GM23338 (cell line): ENCODE results near the gene ARHGAP19. TPM values are rescaled to one million over a fixed set of nuclear protein-coding genes. Genes with fewer than 3 reads are reported as not detected.

Source experiments
- ATAC-seq: fragments of 200-7000 bp; cut with Tn5 transposase; 3 replicates; pipeline ENCODE4 v1.9.1; 2020
- DNase-seq: peaks from one replicate; pipeline ENCODE4 v3.0.0-alpha.2; 2015; ENCODE audit warnings: low spot score
- H2AFZ ChIP-seq: fragments of 200-600 bp; sonication (generic); 2 replicates; pipeline ENCODE4 v1.8.0; 2016; ENCODE audit warnings: antibody characterized with exemption, mild to moderate bottlenecking, moderate library complexity
- H3F3A ChIP-seq: fragments of 200-600 bp; sonication (generic); replicated peaks from 2 replicates; pipeline ENCODE4 v1.8.0; 2017; ENCODE audit warnings: antibody characterized with exemption, mixed run types, low read depth
- H3K27ac ChIP-seq: fragments of 200-600 bp; sonication (generic); 2 replicates; pipeline ENCODE4 v1.6.1; 2016; ENCODE audit warnings: low read depth
- H3K27me3 ChIP-seq: fragments of 200-600 bp; sonication (generic); 2 replicates; pipeline ENCODE4 v1.8.0; 2016; ENCODE audit warnings: mild to moderate bottlenecking, mixed run types, moderate library complexity; ENCODE audit not compliant: insufficient read depth
- H3K36me3 ChIP-seq: fragments of 200-600 bp; sonication (generic); 2 replicates; pipeline ENCODE4 v1.8.0; 2016; ENCODE audit warnings: mild to moderate bottlenecking; ENCODE audit not compliant: insufficient read depth
- H3K4me1 ChIP-seq: fragments of 200-600 bp; sonication (generic); 2 replicates; pipeline ENCODE4 v1.8.0; 2016; ENCODE audit warnings: mild to moderate bottlenecking, moderate library complexity; ENCODE audit not compliant: insufficient read depth
- H3K4me2 ChIP-seq: fragments of 200-600 bp; sonication (generic); 2 replicates; pipeline ENCODE4 v1.7.1; 2017; ENCODE audit warnings: mixed run types
- H3K4me3 ChIP-seq: fragments of 200-600 bp; sonication (generic); 2 replicates; pipeline ENCODE4 v1.6.1; 2016; ENCODE audit warnings: mixed run types
- H3K79me2 ChIP-seq: fragments of 200-600 bp; sonication (generic); replicated peaks from 2 replicates; pipeline ENCODE4 v1.8.0; 2017; ENCODE audit warnings: mild to moderate bottlenecking; ENCODE audit not compliant: insufficient read depth
- H3K9me2 ChIP-seq: fragments of 200-600 bp; sonication (generic); 2 replicates; pipeline ENCODE4 v1.8.0; 2017; ENCODE audit not compliant: insufficient read depth
- H4K20me1 ChIP-seq: fragments of 200-600 bp; sonication (generic); replicated peaks from 2 replicates; pipeline ENCODE4 v1.8.0; 2017; ENCODE audit warnings: mild to moderate bottlenecking; ENCODE audit not compliant: insufficient read depth
- H3K27ac Mint-ChIP-seq: 2 replicates; pipeline ENCODE4 v1.8.0; 2020; ENCODE audit warnings: inconsistent platforms, mild to moderate bottlenecking, moderate library complexity, mixed read lengths
- H3K27me3 Mint-ChIP-seq: 3 replicates; pipeline ENCODE4 v1.8.0; 2022; ENCODE audit warnings: low read depth, mild to moderate bottlenecking, moderate library complexity, mixed read lengths, inconsistent platforms; ENCODE audit not compliant: insufficient read depth, poor library complexity
- H3K36me3 Mint-ChIP-seq: 3 replicates; pipeline ENCODE4 v1.8.0; 2021; ENCODE audit warnings: low read depth, mild to moderate bottlenecking, inconsistent platforms, moderate library complexity, mixed read lengths
- H3K4me1 Mint-ChIP-seq: 3 replicates; pipeline ENCODE4 v1.8.0; 2020; ENCODE audit warnings: mild to moderate bottlenecking, inconsistent platforms, mixed read lengths
- H3K4me3 Mint-ChIP-seq: 3 replicates; pipeline ENCODE4 v1.8.0; 2021; ENCODE audit warnings: moderate library complexity, mild to moderate bottlenecking, inconsistent platforms, mixed read lengths
- H3K9me3 Mint-ChIP-seq: 3 replicates; pipeline ENCODE4 v1.8.0; 2020; ENCODE audit warnings: moderate library complexity, mild to moderate bottlenecking, inconsistent platforms, mixed read lengths
- CREB1 ChIP-seq: fragments of 250-450 bp; sonication (Bioruptor Pico); IDR thresholded peaks from 2 replicates; pipeline ENCODE4 v1.5.0; 2020; ENCODE audit warnings: low read depth, mild to moderate bottlenecking, moderate library complexity
- CTCF ChIP-seq, 2 experiments: fragments of 200-600 bp in 1 of 2; sonication (generic) in 1 of 2; conservative IDR thresholded peaks; 2 replicates each; pipeline versions ENCODE4 v1.5.1 to v1.6.1; 2016 to 2017; ENCODE audit warnings: antibody characterized with exemption in 2 of 2, low read depth in 2 of 2, mild to moderate bottlenecking in 2 of 2, moderate library complexity in 1 of 2
- EZH2 ChIP-seq: fragments of 200-600 bp; sonication (generic); IDR thresholded peaks from one replicate; pipeline ENCODE4 v1.8.0; 2017; ENCODE audit warnings: antibody characterized with exemption, mild to moderate bottlenecking, low read depth; ENCODE audit not compliant: unreplicated experiment
- REST ChIP-seq: IDR thresholded peaks from one replicate; pipeline ENCODE4 v1.6.1; 2018; ENCODE audit warnings: antibody characterized with exemption; ENCODE audit not compliant: unreplicated experiment
- ZNF462 ChIP-seq: fragments of 250-450 bp; sonication (Bioruptor Pico); IDR thresholded peaks from 2 replicates; pipeline ENCODE4 v1.5.0; 2020; ENCODE audit warnings: mild to moderate bottlenecking, moderate library complexity
- polyA plus RNA-seq: library from polyadenylated mRNA; unstranded; fragments of >200 nt; fragmentation: Nextera tagmentation; extraction: Ambion mirVana; gene quantifications from 2 replicates; pipeline ENCODE4 v1.2.1, GENCODE V29; 2016
- total RNA-seq: library from RNA; depleted of rRNA; stranded (reverse); fragments of >200 nt; shearing (Covaris generic); gene quantifications from 2 replicates; pipeline ENCODE4 v1.2.3, GENCODE V29; 2014

ARHGAP19 gene
- total and polyA plus RNA-seq, 2 experiments from 2014 or later = 11.5 to 38.8 TPM

- TF ChIP-seq ZNF462 (CRISPR knock-in tag) = no peak
- TF ChIP-seq EZH2 = no peak
- TF ChIP-seq CREB1 = no peak
- no peak for TF ChIP-seq REST
Measured at GRCh38 chr10:97228130-97228774, 64.2 kb downstream of the ARHGAP19 start (continued).

GRCh38 chr10:97226398-97226797 lies 66.0 kb downstream of the ARHGAP19 start:
- H3K27me3 Mint-ChIP-seq = no peaks in the 10 kb centered on the region
- no peaks in the 10 kb centered on the region for H3K9me3 Mint-ChIP-seq
- DNase-seq = no peak
- H3K36me3 Mint-ChIP-seq = no peaks in the 10 kb centered on the region
- no peak overlapping the region for H3K27ac Mint-ChIP-seq
- Histone ChIP-seq H3K4me3 (no peak overlapping the region), H3F3A (no peaks in the 10 kb centered on the region), H3K4me2 (no peak overlapping the region), H3K79me2 (no peaks in the 10 kb centered on the region), H3K27me3 (no peaks in the 10 kb centered on the region), H2AFZ (no peak overlapping the region), H3K4me1 (no peaks in the 10 kb centered on the region), H3K9me2 (no peaks in the 10 kb centered on the region), H4K20me1 (no peaks in the 10 kb centered on the region; the same call in 1 of the 2 replicates), H3K36me3 (peaks cover 6% of the 10 kb centered on the region), H3K27ac (no peak overlapping the region)
- peaks cover 12% of the 10 kb centered on the region for H3K4me1 Mint-ChIP-seq
- H3K4me3 Mint-ChIP-seq = no peak overlapping the region
- ATAC-seq = no peak
- TF ChIP-seq CTCF (conservative IDR thresholded peaks at IDR 0.05; ENCODE audit: low read depth in 2 of 2) = no peak
